ENCODE data around the gene USP24. TPM values are rescaled to one million over a fixed set of nuclear protein-coding genes. Genes with fewer than 3 reads are reported as not detected.

The USP24 gene, protein sequence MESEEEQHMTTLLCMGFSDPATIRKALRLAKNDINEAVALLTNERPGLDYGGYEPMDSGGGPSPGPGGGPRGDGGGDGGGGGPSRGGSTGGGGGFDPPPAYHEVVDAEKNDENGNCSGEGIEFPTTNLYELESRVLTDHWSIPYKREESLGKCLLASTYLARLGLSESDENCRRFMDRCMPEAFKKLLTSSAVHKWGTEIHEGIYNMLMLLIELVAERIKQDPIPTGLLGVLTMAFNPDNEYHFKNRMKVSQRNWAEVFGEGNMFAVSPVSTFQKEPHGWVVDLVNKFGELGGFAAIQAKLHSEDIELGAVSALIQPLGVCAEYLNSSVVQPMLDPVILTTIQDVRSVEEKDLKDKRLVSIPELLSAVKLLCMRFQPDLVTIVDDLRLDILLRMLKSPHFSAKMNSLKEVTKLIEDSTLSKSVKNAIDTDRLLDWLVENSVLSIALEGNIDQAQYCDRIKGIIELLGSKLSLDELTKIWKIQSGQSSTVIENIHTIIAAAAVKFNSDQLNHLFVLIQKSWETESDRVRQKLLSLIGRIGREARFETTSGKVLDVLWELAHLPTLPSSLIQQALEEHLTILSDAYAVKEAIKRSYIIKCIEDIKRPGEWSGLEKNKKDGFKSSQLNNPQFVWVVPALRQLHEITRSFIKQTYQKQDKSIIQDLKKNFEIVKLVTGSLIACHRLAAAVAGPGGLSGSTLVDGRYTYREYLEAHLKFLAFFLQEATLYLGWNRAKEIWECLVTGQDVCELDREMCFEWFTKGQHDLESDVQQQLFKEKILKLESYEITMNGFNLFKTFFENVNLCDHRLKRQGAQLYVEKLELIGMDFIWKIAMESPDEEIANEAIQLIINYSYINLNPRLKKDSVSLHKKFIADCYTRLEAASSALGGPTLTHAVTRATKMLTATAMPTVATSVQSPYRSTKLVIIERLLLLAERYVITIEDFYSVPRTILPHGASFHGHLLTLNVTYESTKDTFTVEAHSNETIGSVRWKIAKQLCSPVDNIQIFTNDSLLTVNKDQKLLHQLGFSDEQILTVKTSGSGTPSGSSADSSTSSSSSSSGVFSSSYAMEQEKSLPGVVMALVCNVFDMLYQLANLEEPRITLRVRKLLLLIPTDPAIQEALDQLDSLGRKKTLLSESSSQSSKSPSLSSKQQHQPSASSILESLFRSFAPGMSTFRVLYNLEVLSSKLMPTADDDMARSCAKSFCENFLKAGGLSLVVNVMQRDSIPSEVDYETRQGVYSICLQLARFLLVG (N-terminal part only)
- 10 to 100 TPM in 1 of 6 donors, 1 to 10 TPM in 5; 4.6 to 15.2 (median 8.5) TPM for polyA plus RNA-seq (ENCODE audit: low read depth in 6 of 6)

DNA sequence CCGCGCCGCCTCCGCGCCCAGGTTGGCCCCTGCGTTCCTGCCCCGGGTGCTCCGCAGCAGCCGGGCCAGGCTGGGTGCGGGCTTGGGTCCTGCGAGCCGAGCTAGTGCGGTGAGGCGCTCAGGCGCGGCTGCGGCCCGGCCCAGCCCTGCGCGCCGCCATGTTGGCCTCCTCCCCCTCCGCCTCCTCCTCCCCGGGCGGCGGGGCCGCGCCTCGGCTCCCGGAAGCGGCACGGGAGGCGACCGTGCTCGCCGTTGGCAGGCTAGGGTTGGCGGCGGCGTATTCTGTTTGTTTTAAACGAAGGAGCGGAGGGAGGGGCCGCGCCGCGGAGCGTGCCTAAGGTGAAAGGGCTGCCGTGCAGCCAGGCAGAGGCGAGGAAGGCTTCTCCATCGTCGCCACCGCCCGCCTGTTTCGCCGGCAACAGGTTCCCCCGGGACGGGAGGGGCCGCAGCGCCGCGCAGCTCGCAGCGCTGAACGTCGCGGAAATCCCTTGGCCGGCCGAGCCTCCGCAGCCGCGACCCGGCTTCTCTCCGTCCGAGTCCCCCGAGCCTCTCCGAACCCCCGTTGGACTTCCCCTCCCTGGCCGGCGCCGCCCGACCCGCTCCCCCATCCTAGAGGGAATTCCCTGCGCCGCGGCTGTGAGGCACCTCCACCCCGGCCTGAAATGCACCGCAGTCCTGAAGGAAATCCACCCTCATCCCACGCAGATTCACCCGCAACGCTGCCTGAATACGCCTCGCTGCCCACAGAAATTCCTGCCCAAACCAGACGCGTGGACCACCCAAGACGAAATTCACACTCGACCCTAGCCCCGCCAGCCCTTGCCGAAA, at the start of gene USP24:
TSS of gene USP24 (minus strand) at position 171 of the 828 bp plus-strand sequence. CDS start 251 bp downstream, outside the sequence.
- H3K4me1 Mint-ChIP-seq: peaks cover 59 to 66% (median 65%) of the 10 kb centered on the region in 3 donors
- peak; percentile 74 to 78 for ATAC-seq (ENCODE audit: low read depth in 2 of 2)
- no peaks in the 10 kb centered on the region for H3K9me3 Mint-ChIP-seq
- peak within 1 kb of the TSS; percentile 98 to 100 (median 99) for H3K27ac Mint-ChIP-seq
- DNase-seq: peak; percentile 84
- H3K27me3 Mint-ChIP-seq: no peaks in the 10 kb centered on the region
- peak within 1 kb of the TSS; percentile 92 to 99 (median 98) for H3K4me3 Mint-ChIP-seq
- peaks cover 0 to 4% of the 10 kb centered on the region in 2 donors for H3K36me3 Mint-ChIP-seq

DNA sequence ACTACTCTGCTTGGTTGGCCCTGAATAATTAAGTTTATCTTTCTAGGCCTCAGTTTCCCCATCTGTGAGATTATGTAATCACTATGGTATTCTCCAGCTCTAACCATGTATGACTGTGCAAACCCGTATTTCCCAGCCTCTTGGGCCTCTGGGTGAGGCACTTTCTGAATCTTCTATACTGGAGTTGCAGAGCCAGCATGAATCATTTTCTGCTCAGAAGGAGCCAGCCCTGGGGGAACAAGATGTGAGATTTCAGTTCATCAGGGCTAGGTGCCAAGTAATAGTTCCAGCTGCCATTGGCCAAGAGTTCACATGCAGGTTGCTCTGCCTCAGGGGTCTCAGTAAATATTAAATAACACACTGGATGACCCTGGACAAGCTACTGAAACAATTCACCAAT, 47.7 kb upstream of the USP24 start:
- peaks cover 47 to 51% (median 48%) of the 10 kb centered on the region in 3 donors for H3K4me1 Mint-ChIP-seq
- H3K36me3 Mint-ChIP-seq: no peaks in the 10 kb centered on the region
- ATAC-seq (ENCODE audit: low read depth in 2 of 2) (no peak), DNase-seq (no peak)
- H3K27me3 Mint-ChIP-seq: no peaks in the 10 kb centered on the region
- peak overlapping the region in 5 of 6 donors; percentile 34 to 99 (median 84) for H3K27ac Mint-ChIP-seq
- H3K4me3 Mint-ChIP-seq: no peak overlapping the region
- peaks cover 0 to 10% (median 0%) of the 10 kb centered on the region in 7 donors for H3K9me3 Mint-ChIP-seq

- ATAC-seq (ENCODE audit: low read depth in 2 of 2) (peak; percentile 84 to 85), DNase-seq (peak; percentile 82)
- Mint-ChIP-seq H3K4me3 (peak overlapping the region; percentile 4 to 94 (median 86)), H3K27ac (peak overlapping the region; percentile 95 to 100 (median 98)), H3K27me3 (no peaks in the 10 kb centered on the region), H3K9me3 (peaks cover 0 to 10% (median 0%) of the 10 kb centered on the region in 7 donors), H3K4me1 (peaks cover 61 to 79% (median 70%) of the 10 kb centered on the region in 3 donors), H3K36me3 (no peaks in the 10 kb centered on the region)
These were observed 44.9 kb upstream of the USP24 start for GRCh38 chr1:55259911-55260609.

DNA sequence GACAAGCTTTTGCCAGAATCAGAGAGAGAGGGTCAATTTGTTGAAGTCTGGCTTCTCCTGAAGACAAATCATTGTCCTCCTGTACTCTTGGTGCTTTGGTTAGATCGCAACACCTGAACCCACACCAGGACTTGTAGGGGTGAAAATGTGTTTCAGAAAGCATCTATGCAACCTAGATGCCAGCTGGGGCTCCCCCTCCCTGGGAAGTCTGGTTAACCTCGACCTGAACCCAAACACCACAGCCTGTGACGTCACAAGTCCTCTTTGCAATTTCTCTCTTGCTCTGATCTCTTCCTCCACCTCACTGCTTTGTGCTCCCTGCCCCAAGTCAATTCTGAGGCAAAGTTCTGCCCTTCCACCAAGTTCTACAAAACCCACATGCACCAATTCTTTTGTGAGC, 42.8 kb upstream of the USP24 start:
- Mint-ChIP-seq H3K4me1 (peaks cover 63 to 91% (median 76%) of the 10 kb centered on the region in 3 donors), H3K9me3 (peaks cover 0 to 10% (median 0%) of the 10 kb centered on the region in 7 donors), H3K4me3 (peak overlapping the region; percentile 58 to 88 (median 74)), H3K27me3 (no peaks in the 10 kb centered on the region), H3K36me3 (no peaks in the 10 kb centered on the region), H3K27ac (peak overlapping the region; percentile 95 to 99 (median 98))
- DNase-seq (peak; percentile 73), ATAC-seq (ENCODE audit: low read depth in 2 of 2) (peak; percentile 46 to 53)

GRCh38 chr1:55255901-55256300, 40.7 kb upstream of the USP24 start:
- H3K4me3 Mint-ChIP-seq: peak overlapping the region; percentile 16 to 82 (median 70)
- DNase-seq (no peak), ATAC-seq (ENCODE audit: low read depth in 2 of 2) (no peak)
- H3K9me3 Mint-ChIP-seq: peaks cover 0 to 5% (median 0%) of the 10 kb centered on the region in 7 donors
- H3K27me3 Mint-ChIP-seq: no peaks in the 10 kb centered on the region
- H3K27ac Mint-ChIP-seq: peak overlapping the region; percentile 81 to 99 (median 96)
- peaks cover 53 to 86% (median 72%) of the 10 kb centered on the region in 3 donors for H3K4me1 Mint-ChIP-seq
- H3K36me3 Mint-ChIP-seq: no peaks in the 10 kb centered on the region

- DNase-seq (no peak), ATAC-seq (ENCODE audit: low read depth in 2 of 2) (no peak)
- peaks cover 0 to 5% (median 0%) of the 10 kb centered on the region in 7 donors for H3K9me3 Mint-ChIP-seq
- H3K4me3 Mint-ChIP-seq: peak overlapping the region in 7 of 8 donors; percentile 34 to 70 (median 51)
- no peaks in the 10 kb centered on the region for H3K27me3 Mint-ChIP-seq
- H3K4me1 Mint-ChIP-seq: peaks cover 29 to 59% (median 44%) of the 10 kb centered on the region in 3 donors
- peak overlapping the region; percentile 80 to 97 (median 92) for H3K27ac Mint-ChIP-seq
- no peaks in the 10 kb centered on the region for H3K36me3 Mint-ChIP-seq
These were observed 37.9 kb upstream of the USP24 start for GRCh38 chr1:55252942-55253589.

GRCh38 chr1:55250399-55251075, 35.4 kb upstream of the USP24 start:
- no peaks in the 10 kb centered on the region for H3K27me3 Mint-ChIP-seq
- no peaks in the 10 kb centered on the region for H3K36me3 Mint-ChIP-seq
- H3K27ac Mint-ChIP-seq: peak overlapping the region in 2 of 6 donors; percentile 26 to 69
- H3K4me3 Mint-ChIP-seq: no peak overlapping the region
- H3K9me3 Mint-ChIP-seq: peaks cover 0 to 5% (median 0%) of the 10 kb centered on the region in 7 donors
- peaks cover 14 to 33% (median 23%) of the 10 kb centered on the region in 3 donors for H3K4me1 Mint-ChIP-seq
- ATAC-seq (ENCODE audit: low read depth in 2 of 2): no peak
- no peak for DNase-seq

- no peaks in the 10 kb centered on the region for H3K27me3 Mint-ChIP-seq
- peak overlapping the region in 2 of 6 donors; percentile 22 to 26 for H3K27ac Mint-ChIP-seq
- peaks cover 0 to 5% (median 0%) of the 10 kb centered on the region in 7 donors for H3K9me3 Mint-ChIP-seq
- no peak for DNase-seq
- H3K4me1 Mint-ChIP-seq: peaks cover 14 to 31% (median 21%) of the 10 kb centered on the region in 3 donors
- no peaks in the 10 kb centered on the region for H3K36me3 Mint-ChIP-seq
- H3K4me3 Mint-ChIP-seq: no peak overlapping the region
- ATAC-seq (ENCODE audit: low read depth in 2 of 2): no peak
These were observed 34.7 kb upstream of the USP24 start for GRCh38 chr1:55249646-55250398.

- H3K27ac Mint-ChIP-seq: no peak overlapping the region
- ATAC-seq (ENCODE audit: low read depth in 2 of 2) (no peak), DNase-seq (no peak)
- peaks cover 13 to 25% (median 22%) of the 10 kb centered on the region in 3 donors for H3K4me1 Mint-ChIP-seq
- H3K36me3 Mint-ChIP-seq: no peaks in the 10 kb centered on the region
- peaks cover 0 to 5% (median 0%) of the 10 kb centered on the region in 7 donors for H3K9me3 Mint-ChIP-seq
- H3K4me3 Mint-ChIP-seq: no peak overlapping the region
- H3K27me3 Mint-ChIP-seq: no peaks in the 10 kb centered on the region
These were observed 31.7 kb upstream of the USP24 start for GRCh38 chr1:55246896-55247295.

- H3K27me3 Mint-ChIP-seq: no peaks in the 10 kb centered on the region
- H3K4me3 Mint-ChIP-seq: no peak overlapping the region
- no peaks in the 10 kb centered on the region for H3K36me3 Mint-ChIP-seq
- H3K9me3 Mint-ChIP-seq: peaks cover 0 to 5% (median 0%) of the 10 kb centered on the region in 7 donors
- DNase-seq: no peak
- peaks cover 13 to 20% (median 20%) of the 10 kb centered on the region in 3 donors for H3K4me1 Mint-ChIP-seq
- no peak overlapping the region for H3K27ac Mint-ChIP-seq
- ATAC-seq (ENCODE audit: low read depth in 2 of 2): no peak
These were observed 31.2 kb upstream of the USP24 start for GRCh38 chr1:55246331-55246730.
